K562 (cell line): ENCODE measurements around the gene ENTPD8. TPM values are rescaled to one million over a fixed set of nuclear protein-coding genes. Genes with fewer than 3 reads are reported as not detected.

ENCODE experiments used
- ATAC-seq: fragments of 200-7000 bp; cut with Tn5 transposase; 3 replicates; pipeline ENCODE4 v1.9.1; 2020; ENCODE audit warnings: moderate library complexity
- BruUV-seq: library from RNA; stranded (reverse); fragments of 400-500 nt; replicated peaks from 2 replicates; lab custom pipeline; 2021; lab: Mats Ljungman, UMichigan
- CTCF ChIA-PET: fragments of 300-600 bp; formaldehyde crosslinking; extraction: SDS; loops from one replicate; lab custom pipeline; 2021; ENCODE audit warnings: low intra/inter-chr PET ratio; lab: Yijun Ruan, JAX
- POLR2A ChIA-PET: fragments of 300-600, 350-650 bp; sonication (Branson Sonifier 250); formaldehyde crosslinking; extraction: SDS; loops from one replicate; lab custom pipeline; 2021; ENCODE audit warnings: antibody characterized with exemption, inconsistent platforms; lab: Yijun Ruan, JAX
- DNase-seq, 4 experiments: peaks; one replicate each; pipeline versions ENCODE4 v3.0.0 to v3.0.0-alpha.2; 2011 to 2018; ENCODE audit warnings: low spot score in 3 of 4, mixed read lengths in 3 of 4; ENCODE audit errors: extremely low read depth in 1 of 4
- FAIRE-seq: peaks from 2 replicates; lab custom pipeline; 2011; peaks lifted over from hg19 to GRCh38; lab: Jason Lieb, UNC
- H2AFZ ChIP-seq: 2 replicates; pipeline ENCODE4 v1.6.0; 2011; ENCODE audit warnings: low read depth, low read length, control low read depth, inconsistent platforms
- H3K27ac ChIP-seq: fragments of 200-600 bp; 3 replicates; pipeline ENCODE4 v1.8.0; 2011; ENCODE audit warnings: low read depth, mild to moderate bottlenecking, control low read depth, inconsistent platforms, low read length, moderate library complexity, mixed read lengths; ENCODE audit errors: extremely low read depth
- H3K27me3 ChIP-seq, 2 experiments: fragments of 300-600 bp in 1 of 2; 2 replicates in 1 of 2; 3 replicates in 1 of 2; pipeline versions ENCODE4 v1.6.0 to v1.8.0; 2011; ENCODE audit warnings: inconsistent platforms in 2 of 2, low read length in 2 of 2, mild to moderate bottlenecking in 1 of 2, mixed read lengths in 1 of 2, moderate library complexity in 1 of 2; ENCODE audit not compliant: control insufficient read depth in 2 of 2, insufficient read depth in 2 of 2
- H3K36me3 ChIP-seq: fragments of 300-600 bp; 3 replicates; pipeline ENCODE4 v1.8.0; 2011; ENCODE audit warnings: mild to moderate bottlenecking, low read length, inconsistent platforms; ENCODE audit not compliant: control insufficient read depth, insufficient read depth
- H3K4me1 ChIP-seq, 2 experiments: fragments of 200-600 bp in 1 of 2; replicated peaks in 1 of 2; 2 replicates in 1 of 2; 3 replicates in 1 of 2; pipeline versions ENCODE4 v1.5.1 to v1.8.0; 2011; ENCODE audit warnings: inconsistent platforms in 2 of 2, low read length in 2 of 2, mild to moderate bottlenecking in 1 of 2, mixed read lengths in 1 of 2, moderate library complexity in 1 of 2; ENCODE audit not compliant: control insufficient read depth in 2 of 2, insufficient read depth in 2 of 2
- H3K4me2 ChIP-seq: 2 replicates; pipeline ENCODE4 v1.6.1; 2011; ENCODE audit warnings: low read length, control low read depth, inconsistent platforms, mixed read lengths; ENCODE audit not compliant: insufficient read depth
- H3K4me3 ChIP-seq: fragments of 200-600 bp; sonication (generic), shearing (Covaris generic); 2 replicates; pipeline ENCODE4 v1.5.1; 2016; ENCODE audit warnings: control low read depth, inconsistent platforms
- H3K79me2 ChIP-seq: fragments of 200-600 bp; 3 replicates; pipeline ENCODE4 v1.8.0; 2011; ENCODE audit warnings: low read length, inconsistent platforms; ENCODE audit not compliant: control insufficient read depth, insufficient read depth
- H3K9ac ChIP-seq, 2 experiments: 2 replicates each; pipeline versions ENCODE4 v1.6.0 to v1.6.1; 2011; ENCODE audit warnings: low read depth in 2 of 2, low read length in 2 of 2, control low read depth in 1 of 2, inconsistent platforms in 1 of 2, mild to moderate bottlenecking in 1 of 2, mixed read lengths in 1 of 2; ENCODE audit not compliant: insufficient read depth in 1 of 2
- H3K9me1 ChIP-seq: one replicate; pipeline ENCODE4 v1.6.0; 2011; ENCODE audit warnings: inconsistent platforms, mild to moderate bottlenecking, low read length, moderate library complexity; ENCODE audit not compliant: control insufficient read depth, insufficient read depth
- H3K9me3 ChIP-seq: replicated peaks from 2 replicates; pipeline ENCODE4 v1.5.1; 2011; ENCODE audit warnings: low read depth, low read length, inconsistent platforms; ENCODE audit not compliant: control insufficient read depth, insufficient read depth
- H4K20me1 ChIP-seq: replicated peaks from 2 replicates; pipeline ENCODE4 v1.6.1; 2011; ENCODE audit warnings: low read length, inconsistent platforms, mixed read lengths; ENCODE audit not compliant: control insufficient read depth, insufficient read depth
- ATF7 ChIP-seq: fragments of 450-650 bp; IDR thresholded peaks from 2 replicates; pipeline ENCODE4 v1.7.1; 2014; ENCODE audit warnings: mild to moderate bottlenecking, moderate library complexity
- ELF2 ChIP-seq: fragments of 250-450 bp; sonication (Bioruptor Pico); IDR thresholded peaks from 2 replicates; pipeline ENCODE4 v1.5.0; 2021; ENCODE audit warnings: mild to moderate bottlenecking
- HCFC1 ChIP-seq: IDR thresholded peaks from 2 replicates; pipeline ENCODE4 v1.6.1; 2012; ENCODE audit warnings: low read depth, low read length, improper control_type of control experiment
- RAD21 ChIP-seq, 2 experiments: fragments of 250-450 bp in 1 of 2; fragments of 450-650 bp in 1 of 2; sonication (Bioruptor Pico) in 1 of 2; formaldehyde crosslinking in 1 of 2; IDR thresholded peaks in 1 of 2; conservative IDR thresholded peaks in 1 of 2; 2 replicates each; pipeline versions ENCODE4 v1.4.0 to v1.8.0; 2020 to 2022; ENCODE audit warnings: mild to moderate bottlenecking in 2 of 2, moderate library complexity in 1 of 2
- TCFL5 ChIP-seq: fragments of 250-450 bp; sonication (Bioruptor Pico); conservative IDR thresholded peaks from 2 replicates; pipeline ENCODE4 v1.6.1; 2021; ENCODE audit warnings: mild to moderate bottlenecking, moderate library complexity, matching md5 sums
- ZNF589 ChIP-seq: fragments of 200-800 bp; sonication (Bioruptor generic); IDR thresholded peaks from 2 replicates; pipeline ENCODE4 v1.6.1; 2016; ENCODE audit warnings: low read depth, missing genetic modification characterization, missing compliant biosample characterization
- WGBS: fragments of 100-300 bp; shearing (Covaris generic); methylation state at CpG from one replicate; pipeline ENCODE4 v1.1.6; 2016; ENCODE audit warnings: low coverage, mixed read lengths; ENCODE audit not compliant: insufficient coverage; ENCODE audit errors: missing lambda C conversion rate; 5-methylcytosine and 5-hydroxymethylcytosine counted together
- in situ Hi-C: fragments of 300-500 bp; cut with MboI; formaldehyde crosslinking; loops from 4 replicates; pipeline ENCODE4 v1.15.0; 2018; ENCODE audit warnings: inconsistent platforms, mixed read lengths
- intact Hi-C: fragments of 100-400 bp; cut with micrococcal nuclease; formaldehyde crosslinking; loops from 2 replicates; pipeline ENCODE4 v1.14.2; 2022
- polyA plus RNA-seq, 8 experiments: library from polyadenylated mRNA; depleted of rRNA in 4 of 8; stranded (reverse) in 5 of 8; unstranded in 3 of 8; fragments of >200 nt; fragmentation: Nextera tagmentation in 2 of 8; fragmentation: Illumina TruSeq in 1 of 8; extraction: Ambion mirVana in 2 of 8; extraction: Trizol in 1 of 8; gene quantifications; 2 replicates each; pipeline versions ENCODE4 v1.2.1 to v1.2.3, GENCODE V29; 2011 to 2014; ENCODE audit warnings: inconsistent platforms in 1 of 8, missing spikeins in 1 of 8
- total RNA-seq, 7 experiments: library from RNA; depleted of rRNA in 6 of 7; stranded (reverse); fragments of >200 nt in 6 of 7; fragmentation: Illumina TruSeq in 2 of 7; extraction: Trizol in 2 of 7; gene quantifications; 2 replicates each; pipeline versions ENCODE4 v1.2.1 to v1.2.3, GENCODE V29; 2011 to 2021; ENCODE audit warnings: low replicate concordance in 1 of 7
- TF ChIP-seq, protein P1 (sequence below): fragments of 250-450 bp; sonication (Bioruptor Pico); IDR thresholded peaks from 2 replicates; pipeline ENCODE4 v1.4.0; 2020; ENCODE audit warnings: mild to moderate bottlenecking
- TF ChIP-seq, protein P2 (sequence below): fragments of 250-450 bp; sonication (Bioruptor Pico); IDR thresholded peaks from 2 replicates; pipeline ENCODE4 v1.5.1; 2021; ENCODE audit warnings: mild to moderate bottlenecking

Gene ENTPD8
- total and polyA plus RNA-seq, 9 of the 15 experiments (the other 6 are each of a cell fraction or from before 2014, with no cell fraction given): 0.06 to 0.27 (median 0.19) TPM; not detected in 5

DNA sequence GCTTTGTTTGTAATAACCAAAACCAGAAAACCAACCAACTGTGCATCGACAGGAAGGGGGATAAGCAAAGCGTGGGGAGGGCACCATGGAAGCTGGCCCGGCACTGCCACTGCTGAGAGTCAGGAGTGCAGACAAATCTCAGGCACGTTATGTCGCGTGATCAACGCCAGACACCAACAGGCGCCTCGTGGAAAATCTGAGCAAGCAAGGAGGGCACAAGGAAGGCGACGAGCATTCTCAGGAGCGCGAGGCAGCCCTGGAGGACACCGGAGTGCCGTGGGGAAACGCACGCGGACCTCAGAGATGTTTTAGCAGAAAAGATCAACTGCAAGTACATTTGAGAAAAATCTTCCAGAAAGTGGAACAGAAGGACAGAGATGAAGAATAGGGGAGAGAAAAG lies 33.1 kb upstream of the ENTPD8 start:
- H3K4me3 ChIP-seq: no peak overlapping the region
- no peaks in the 10 kb centered on the region for H3K9me1 ChIP-seq
- WGBS: 45% methylated on average over 18 of the region's 18 CpGs
- POLR2A ChIA-PET: interaction anchor here (0.6 kb wide), 1 partner anchor 505 kb away, joined by 3 read pairs; no protein-coding TSS in a partner anchor
- no peak overlapping the region for H3K27ac ChIP-seq
- H3K9me3 ChIP-seq: peaks cover 10% of the 10 kb centered on the region
- no TSS peak for BruUV-seq
- DNase-seq (no peak), FAIRE-seq (no peak), ATAC-seq (no peak)
- intact Hi-C loops: no loop called here
- no peak overlapping the region for H2AFZ ChIP-seq
- H3K4me2 ChIP-seq: no peak overlapping the region
- H3K36me3 ChIP-seq: no peaks in the 10 kb centered on the region
- CTCF ChIA-PET: no interaction called here
- no peak overlapping the region for H3K9ac ChIP-seq
- no peaks in the 10 kb centered on the region for H4K20me1 ChIP-seq
- peaks cover 0 to 20% of the 10 kb centered on the region in 2 experiments; a peak in 2 of 5 replicates for H3K4me1 ChIP-seq
- no peaks in the 10 kb centered on the region for H3K79me2 ChIP-seq
- TF ChIP-seq ZNF589 (CRISPR knock-in tag) (no peak), RAD21 (CRISPR knock-in tag; conservative IDR thresholded peaks at IDR 0.05 in 1 of 2, IDR thresholded peaks at IDR 0.05 in 1 of 2) (no peak), ATF7 (no peak), TCFL5 (CRISPR knock-in tag) (no peak), ELF2 (CRISPR knock-in tag) (no peak), HCFC1 (no peak)
- TF ChIP-seq, protein P1, sequence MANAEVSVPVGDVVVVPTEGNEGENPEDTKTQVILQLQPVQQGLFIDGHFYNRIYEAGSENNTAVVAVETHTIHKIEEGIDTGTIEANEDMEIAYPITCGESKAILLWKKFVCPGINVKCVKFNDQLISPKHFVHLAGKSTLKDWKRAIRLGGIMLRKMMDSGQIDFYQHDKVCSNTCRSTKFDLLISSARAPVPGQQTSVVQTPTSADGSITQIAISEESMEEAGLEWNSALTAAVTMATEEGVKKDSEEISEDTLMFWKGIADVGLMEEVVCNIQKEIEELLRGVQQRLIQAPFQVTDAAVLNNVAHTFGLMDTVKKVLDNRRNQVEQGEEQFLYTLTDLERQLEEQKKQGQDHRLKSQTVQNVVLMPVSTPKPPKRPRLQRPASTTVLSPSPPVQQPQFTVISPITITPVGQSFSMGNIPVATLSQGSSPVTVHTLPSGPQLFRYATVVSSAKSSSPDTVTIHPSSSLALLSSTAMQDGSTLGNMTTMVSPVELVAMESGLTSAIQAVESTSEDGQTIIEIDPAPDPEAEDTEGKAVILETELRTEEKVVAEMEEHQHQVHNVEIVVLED (CRISPR knock-in tag): no peak
- TF ChIP-seq, protein P2, sequence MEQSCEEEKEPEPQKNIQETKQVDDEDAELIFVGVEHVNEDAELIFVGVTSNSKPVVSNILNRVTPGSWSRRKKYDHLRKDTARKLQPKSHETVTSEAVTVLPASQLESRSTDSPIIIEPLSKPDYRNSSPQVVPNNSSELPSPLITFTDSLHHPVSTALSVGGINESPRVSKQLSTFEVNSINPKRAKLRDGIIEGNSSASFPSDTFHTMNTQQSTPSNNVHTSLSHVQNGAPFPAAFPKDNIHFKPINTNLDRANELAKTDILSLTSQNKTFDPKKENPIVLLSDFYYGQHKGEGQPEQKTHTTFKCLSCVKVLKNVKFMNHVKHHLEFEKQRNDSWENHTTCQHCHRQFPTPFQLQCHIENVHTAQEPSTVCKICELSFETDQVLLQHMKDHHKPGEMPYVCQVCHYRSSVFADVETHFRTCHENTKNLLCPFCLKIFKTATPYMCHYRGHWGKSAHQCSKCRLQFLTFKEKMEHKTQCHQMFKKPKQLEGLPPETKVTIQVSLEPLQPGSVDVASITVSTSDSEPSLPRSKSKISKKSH (CRISPR knock-in tag): no peak
- in situ Hi-C loops: no loop called here
- H3K27me3 ChIP-seq: no peaks in the 10 kb centered on the region
